22Rv1 (cell line): ENCODE measurements around the gene COPZ2.

Experiments
- ZFX ChIP-seq: fragments of 450-650 bp; IDR thresholded peaks from 2 replicates; pipeline ENCODE4 v1.6.1; 2017; ENCODE audit warnings: antibody characterized with exemption, borderline replicate concordance
- TF ChIP-seq, protein P1 (sequence below): fragments of 450-650 bp; IDR thresholded peaks from 2 replicates; pipeline ENCODE4 v1.5.1; 2017; ENCODE audit warnings: mild to moderate bottlenecking

DNA sequence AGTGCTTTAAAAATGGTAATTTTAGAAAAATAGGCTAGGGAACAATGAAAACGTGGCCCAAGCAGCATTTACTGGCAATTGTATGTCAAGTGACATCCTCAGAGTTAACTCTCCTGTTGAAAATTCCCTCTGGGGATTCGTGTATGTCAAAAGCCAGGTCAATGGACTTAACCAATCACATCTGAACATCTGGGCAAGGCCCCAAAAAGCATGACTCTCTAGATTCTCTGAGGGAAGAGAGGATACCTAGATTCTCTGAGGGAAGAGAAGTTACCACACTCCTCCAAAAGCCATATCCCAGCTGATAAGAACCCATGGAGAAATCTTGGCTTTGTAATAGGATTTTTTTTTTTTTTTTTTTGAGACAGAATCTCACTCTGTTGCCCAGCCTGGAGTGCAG is 34.1 kb upstream of the COPZ2 start:
- TF ChIP-seq, protein P1, sequence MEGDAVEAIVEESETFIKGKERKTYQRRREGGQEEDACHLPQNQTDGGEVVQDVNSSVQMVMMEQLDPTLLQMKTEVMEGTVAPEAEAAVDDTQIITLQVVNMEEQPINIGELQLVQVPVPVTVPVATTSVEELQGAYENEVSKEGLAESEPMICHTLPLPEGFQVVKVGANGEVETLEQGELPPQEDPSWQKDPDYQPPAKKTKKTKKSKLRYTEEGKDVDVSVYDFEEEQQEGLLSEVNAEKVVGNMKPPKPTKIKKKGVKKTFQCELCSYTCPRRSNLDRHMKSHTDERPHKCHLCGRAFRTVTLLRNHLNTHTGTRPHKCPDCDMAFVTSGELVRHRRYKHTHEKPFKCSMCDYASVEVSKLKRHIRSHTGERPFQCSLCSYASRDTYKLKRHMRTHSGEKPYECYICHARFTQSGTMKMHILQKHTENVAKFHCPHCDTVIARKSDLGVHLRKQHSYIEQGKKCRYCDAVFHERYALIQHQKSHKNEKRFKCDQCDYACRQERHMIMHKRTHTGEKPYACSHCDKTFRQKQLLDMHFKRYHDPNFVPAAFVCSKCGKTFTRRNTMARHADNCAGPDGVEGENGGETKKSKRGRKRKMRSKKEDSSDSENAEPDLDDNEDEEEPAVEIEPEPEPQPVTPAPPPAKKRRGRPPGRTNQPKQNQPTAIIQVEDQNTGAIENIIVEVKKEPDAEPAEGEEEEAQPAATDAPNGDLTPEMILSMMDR: no peak
- no peak for TF ChIP-seq ZFX
